HG02798 (cell line): Measurements from ENCODE around the gene FOXQ1.

Experiments used
- ATAC-seq: cut with Tn5 transposase; IDR thresholded peaks from one replicate; pipeline ENCODE4 v1.9.1; 2021; ENCODE audit warnings: mild to moderate bottlenecking; ENCODE audit not compliant: unreplicated experiment, poor library complexity

Gene FOXQ1

DNA sequence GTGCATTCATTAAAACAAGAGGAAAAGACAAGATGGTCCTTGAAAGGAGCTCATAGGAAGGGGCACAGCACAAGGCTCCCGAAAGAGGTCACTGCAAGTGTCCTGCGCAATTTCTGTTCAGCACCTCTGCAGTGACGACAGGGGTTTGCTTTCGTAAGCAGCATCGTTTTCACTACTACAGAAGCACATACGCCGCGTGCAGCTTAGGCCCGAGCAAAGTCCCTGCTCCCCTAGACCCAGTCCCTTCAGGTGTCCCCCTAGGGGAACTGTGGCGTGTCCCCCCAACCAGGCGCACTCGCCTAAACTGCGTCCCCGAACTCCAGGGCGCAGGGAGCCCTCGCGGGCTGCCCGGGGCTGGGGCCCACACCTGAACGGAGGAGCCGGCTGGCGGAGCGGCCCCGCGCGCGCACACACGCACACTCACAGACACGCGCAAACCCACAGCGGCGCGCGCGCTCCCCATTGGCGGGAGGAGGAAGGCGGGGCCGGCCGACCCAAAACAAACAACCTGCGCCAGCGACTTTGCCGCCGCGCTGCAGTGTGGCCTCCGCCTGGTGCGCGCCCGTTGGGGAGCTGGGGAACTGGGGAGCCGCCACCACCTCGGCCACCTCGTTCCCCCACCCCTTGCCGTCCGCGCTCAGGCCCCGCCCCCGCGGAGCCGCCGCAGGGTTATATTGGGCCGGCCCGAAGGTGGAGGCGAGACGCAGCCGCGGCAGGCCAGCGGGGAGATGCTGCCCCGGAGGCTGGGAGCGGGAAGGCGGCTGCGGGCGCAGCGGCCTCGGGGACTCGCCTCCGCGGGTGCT lies at the start of gene FOXQ1:
TSS of gene FOXQ1 (plus strand) at position 699 of the 803 bp plus-strand sequence. CDS start 607 bp downstream, outside the sequence.
- ATAC-seq = no peak

DNA sequence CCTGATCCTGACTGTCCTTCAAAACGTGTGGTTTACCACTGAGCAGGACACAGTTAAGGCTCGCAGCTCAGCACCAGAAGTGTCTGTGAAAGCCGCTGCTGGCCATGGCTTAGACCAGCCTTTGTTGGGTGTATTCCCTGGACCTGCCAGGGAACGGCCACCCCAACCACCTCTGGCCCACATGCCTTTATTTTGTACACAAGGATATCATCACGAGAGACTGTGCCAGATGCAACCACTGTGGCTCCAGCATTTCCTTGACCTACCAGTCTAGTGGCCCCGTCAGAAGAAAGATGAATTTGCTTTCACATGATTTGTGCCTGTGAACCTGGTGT lies 49.2 kb upstream of the FOXQ1 start:
- ATAC-seq = no peak

- ATAC-seq = no peak
Measured at GRCh38 chr6:1263039-1263849, 48.7 kb upstream of the FOXQ1 start.

DNA sequence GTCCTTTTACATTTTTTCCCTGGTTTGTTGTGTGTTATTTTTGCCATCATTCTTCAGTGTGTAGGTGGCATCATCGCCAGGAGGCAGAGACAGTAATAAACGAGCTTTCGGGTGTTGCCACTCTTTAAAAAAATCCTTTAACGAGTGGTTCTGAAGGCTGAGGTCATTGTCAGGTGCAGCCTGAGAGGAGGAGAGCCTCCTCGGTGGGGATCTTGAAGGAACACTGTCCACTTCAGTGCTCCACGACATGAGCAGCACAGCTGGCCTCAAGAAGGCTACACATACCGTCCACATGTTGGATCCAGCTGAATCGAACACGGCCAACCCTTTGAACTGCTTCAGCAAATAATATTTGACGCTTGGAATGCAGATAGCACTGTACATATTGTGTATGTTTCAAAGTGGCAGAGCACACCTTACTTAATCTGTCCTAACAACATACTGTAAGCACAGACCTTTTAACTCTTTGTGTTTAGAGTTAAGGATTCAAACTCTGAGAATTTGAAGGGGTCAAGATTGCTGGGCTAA lies 48.0 kb upstream of the FOXQ1 start:
- ATAC-seq = no peak

DNA sequence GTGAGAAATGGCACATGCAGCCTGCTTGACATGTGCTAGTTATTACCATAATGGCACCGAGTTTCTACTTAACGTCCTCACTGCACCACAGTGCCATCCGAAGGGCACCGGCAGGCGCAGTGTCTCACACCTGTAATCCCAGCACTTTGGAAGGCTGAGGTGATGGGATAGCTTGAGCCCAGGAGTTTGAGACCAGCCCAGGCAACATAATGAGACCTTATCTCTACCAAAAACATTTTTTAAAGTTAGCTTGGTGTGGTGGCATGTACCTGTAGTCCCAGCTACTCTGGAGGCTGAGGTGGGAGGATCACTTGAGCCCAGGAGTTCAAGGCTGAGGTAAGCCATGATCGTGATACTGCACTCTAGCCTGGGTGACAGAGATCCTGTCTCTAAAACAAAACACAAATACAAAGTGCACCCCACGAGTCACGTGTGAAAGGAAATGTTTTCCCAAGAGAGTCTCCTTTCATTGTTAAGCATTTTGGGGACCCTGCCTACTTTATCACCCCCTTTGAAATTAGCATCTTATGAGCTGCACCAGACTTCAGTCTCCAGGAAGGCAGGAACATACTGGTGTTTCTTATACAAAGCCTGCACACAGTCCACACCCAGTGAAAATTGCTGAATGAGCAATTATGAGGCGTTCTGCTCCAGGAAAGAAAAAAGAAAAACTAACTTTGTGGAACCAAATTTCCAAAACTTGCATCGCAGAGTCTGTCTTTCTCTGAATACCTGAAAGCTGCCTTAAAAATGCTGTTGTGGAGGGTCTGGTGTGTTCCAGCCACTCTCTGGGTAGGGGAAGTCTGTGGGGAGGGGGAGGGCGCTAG lies 47.1 kb upstream of the FOXQ1 start:
- ATAC-seq = no peak

DNA sequence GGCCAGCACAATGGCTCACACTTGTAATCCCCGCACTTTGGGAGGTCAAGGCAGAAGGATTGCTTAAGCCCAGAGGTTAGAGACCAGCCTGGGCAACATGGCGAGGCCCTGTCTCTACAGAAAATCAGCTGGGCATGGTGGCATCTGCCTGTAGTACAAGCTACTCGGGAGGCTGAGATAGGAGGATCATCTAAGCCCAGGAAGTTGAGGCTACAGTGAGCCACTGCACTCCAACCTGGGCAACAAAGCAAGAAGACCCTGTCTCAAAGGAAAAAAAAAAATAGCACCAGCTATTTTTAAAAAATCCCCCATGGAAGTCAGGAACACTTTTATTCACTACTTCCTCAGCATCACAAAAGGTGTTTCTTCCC lies 45.2 kb upstream of the FOXQ1 start:
- ATAC-seq = no peak

- no peak for ATAC-seq
Measured at GRCh38 chr6:1267057-1267732, 44.7 kb upstream of the FOXQ1 start.

DNA sequence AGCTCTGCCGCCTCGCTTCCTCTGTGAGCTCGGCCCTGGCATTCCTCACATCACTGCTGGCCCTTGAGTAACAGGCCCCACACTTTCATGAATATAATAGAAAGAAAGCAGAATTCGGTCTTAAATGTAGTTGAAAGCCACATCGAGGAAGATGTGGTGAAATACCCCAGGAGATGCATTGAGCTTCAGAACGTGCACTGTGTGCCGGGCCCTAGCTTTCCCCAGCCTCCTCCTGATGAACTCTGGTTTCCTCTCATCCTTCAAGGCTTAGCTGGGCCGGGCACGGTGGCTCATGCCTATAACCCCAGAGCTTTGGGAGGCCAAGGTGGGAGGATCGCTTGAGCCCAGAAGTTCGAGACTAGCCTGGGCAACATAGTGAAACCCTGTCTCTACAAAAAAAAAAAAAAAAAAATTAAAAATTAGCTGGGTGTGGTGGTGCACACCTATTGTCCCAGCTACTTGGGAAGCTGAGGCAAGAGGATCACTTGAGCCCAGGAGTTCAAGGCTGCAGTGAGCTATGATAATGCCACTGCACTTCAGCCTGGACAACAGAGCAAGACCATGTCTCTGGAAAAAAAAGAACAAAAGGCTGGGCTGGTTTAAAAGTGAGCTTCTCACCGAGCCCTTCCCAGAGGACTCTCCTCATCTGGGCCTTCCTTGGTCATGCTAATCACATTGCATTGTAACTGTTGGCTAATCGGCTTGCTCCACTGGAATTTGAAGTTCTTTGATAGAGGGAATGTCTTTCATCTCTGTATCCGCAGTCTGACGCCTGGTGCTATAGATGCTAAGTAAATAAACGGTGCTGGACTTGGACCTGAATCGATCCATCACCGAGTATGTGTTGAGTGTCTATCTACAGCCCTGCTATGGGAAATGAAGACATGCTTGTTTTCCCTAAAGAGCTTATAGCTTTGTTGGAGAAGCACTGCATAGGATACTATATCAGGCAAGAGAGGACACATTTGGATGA lies 43.8 kb upstream of the FOXQ1 start:
- ATAC-seq = no peak

DNA sequence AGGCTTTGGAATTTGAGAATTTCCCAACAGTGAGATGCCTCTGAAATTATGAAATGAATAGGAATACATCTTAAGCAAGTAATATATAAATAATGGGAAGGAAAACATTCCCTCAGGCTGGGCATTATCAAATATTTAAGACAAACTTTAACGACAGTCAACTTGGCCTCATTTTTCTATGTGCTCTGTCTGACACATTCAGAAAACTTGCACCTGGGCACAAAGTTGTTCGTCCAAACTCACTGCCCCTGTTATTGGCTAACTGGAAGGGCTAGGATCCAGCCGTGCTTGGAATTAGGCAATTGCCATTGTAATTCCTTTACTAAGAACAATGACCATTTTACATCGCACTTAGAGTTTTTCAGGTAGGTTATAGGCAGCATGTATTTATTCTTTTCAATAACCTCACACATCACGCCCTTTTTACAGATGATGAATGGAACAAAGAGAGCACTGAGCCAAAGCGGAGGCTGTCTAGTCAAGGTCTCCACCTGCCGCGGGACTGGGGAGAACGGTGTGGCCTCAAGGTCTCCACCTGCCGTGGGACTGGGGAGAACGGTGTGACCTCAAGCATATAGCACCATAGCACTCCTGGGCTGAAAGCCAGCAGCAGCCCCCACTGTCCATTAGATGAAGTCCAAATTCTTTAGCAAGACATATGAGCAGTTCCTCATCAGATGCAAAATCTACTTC lies 40.7 kb upstream of the FOXQ1 start:
- no peak for ATAC-seq

GRCh38 chr6:1278061-1278720 lies 33.7 kb upstream of the FOXQ1 start:
- no peak for ATAC-seq

- no peak for ATAC-seq
Measured at GRCh38 chr6:1279065-1279464, 32.8 kb upstream of the FOXQ1 start.

DNA sequence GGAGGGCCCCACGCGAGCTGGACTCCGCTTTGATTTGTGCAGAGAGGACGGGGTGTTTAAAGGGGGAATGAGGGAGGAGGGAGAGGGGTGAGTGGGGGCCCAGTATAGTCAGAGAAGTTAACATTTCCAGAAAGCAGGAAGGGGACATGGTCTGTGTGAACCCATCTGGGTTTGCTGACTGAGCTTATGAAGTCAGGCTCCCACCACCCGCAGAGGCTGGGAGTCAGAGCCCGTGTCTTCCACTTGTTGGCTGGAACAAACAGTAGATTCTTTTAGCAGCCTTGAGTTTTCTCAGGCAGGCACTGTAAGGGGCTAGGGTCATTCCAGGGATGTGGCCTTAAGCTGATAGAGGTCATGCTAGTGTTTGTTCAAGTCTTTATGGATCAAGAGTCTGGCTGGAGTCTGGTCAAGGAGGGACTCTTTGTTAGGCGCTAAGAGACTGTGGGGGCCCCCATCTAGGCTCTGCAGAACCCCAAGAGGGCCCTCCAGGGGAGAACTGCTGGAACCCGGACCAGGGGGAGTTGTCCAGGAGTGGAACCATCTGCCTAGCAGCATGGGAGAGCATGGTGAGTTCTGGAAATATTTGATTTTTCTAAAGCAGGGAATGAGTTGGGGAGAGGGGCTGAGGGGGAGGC lies 31.1 kb upstream of the FOXQ1 start:
- ATAC-seq = no peak

- ATAC-seq = no peak
Measured at GRCh38 chr6:1281746-1282145, 30.2 kb upstream of the FOXQ1 start.

DNA sequence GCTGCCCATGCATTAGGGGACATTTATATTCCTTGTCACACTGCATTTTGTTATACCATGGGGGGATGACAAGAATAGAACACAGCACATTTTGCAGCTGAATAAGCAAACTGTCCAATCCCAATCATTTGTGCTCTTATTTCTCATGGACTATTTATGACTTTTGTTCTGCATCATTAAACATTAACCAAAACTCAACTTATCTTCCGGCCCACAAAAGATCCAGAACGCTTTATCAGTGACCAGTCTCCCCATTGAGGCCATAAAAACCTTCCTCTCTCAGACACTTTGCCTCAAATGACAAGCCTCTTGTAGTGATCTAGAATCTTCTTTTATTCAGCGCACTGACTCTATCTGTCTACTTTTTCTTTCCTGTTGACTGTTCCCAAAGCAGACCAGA lies 28.4 kb upstream of the FOXQ1 start:
- no peak for ATAC-seq

DNA sequence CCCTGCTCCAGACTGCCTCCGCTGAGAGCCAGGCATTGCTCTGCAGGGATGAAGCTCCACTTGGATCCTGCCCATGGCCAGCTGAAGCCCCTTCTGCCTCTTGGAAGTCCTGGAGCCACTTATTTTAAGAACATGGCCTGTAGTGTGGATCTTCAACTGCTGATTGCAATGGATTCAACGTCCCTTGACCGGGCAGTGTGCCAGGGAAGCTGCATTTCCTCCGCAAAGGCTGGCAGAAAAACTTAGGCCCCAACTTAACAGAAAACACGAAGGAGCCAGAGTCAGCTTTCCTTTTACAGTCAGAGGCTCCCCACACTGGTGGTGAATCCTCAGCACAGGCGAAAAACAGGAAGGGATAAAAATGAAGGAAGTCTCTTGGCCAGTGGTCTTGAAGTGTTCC lies 26.3 kb upstream of the FOXQ1 start:
- no peak for ATAC-seq

- ATAC-seq = no peak
Measured at GRCh38 chr6:1285956-1286355, 25.9 kb upstream of the FOXQ1 start.

GRCh38 chr6:1287103-1287591 lies 24.8 kb upstream of the FOXQ1 start:
- ATAC-seq = no peak
